Right renal cortex interstitium (tissue), 3 donors: Measurements from ENCODE around the gene SPOCK1. TPM values are rescaled to one million over a fixed set of nuclear protein-coding genes. Genes with fewer than 3 reads are reported as not detected.

ENCODE experiments used
- DNase-seq, 3 donors: peaks; one replicate each; pipeline ENCODE4 v3.0.0-alpha.2; 2013; ENCODE audit warnings: low read depth in 3 of 3, low spot score in 2 of 3
- polyA plus RNA-seq, 3 donors: library from polyadenylated mRNA; unstranded; fragments of 120-200 nt; gene quantifications; one replicate each; pipeline ENCODE4 v1.2.1, GENCODE V29; 2013; ENCODE audit not compliant: insufficient read length in 3 of 3

The SPOCK1 gene
- polyA plus RNA-seq, 3 donors = 8.2 to 9.8 (median 9.8) TPM

GRCh38 chr5:137446615-137447014 lies 52.5 kb downstream of the SPOCK1 start:
- no peak for DNase-seq

- no peak for DNase-seq
Observed at GRCh38 chr5:137446151-137446550, 53.0 kb downstream of the SPOCK1 start.

GRCh38 chr5:137442660-137443059 lies 56.5 kb downstream of the SPOCK1 start:
- no peak for DNase-seq

- DNase-seq = no peak
Observed at GRCh38 chr5:137441476-137441875, 57.6 kb downstream of the SPOCK1 start.

- DNase-seq = no peak
Observed at GRCh38 chr5:137440795-137441194, 58.3 kb downstream of the SPOCK1 start.

GRCh38 chr5:137439645-137440044 lies 59.5 kb downstream of the SPOCK1 start:
- no peak for DNase-seq

GRCh38 chr5:137438932-137439331 lies 60.2 kb downstream of the SPOCK1 start:
- no peak for DNase-seq

GRCh38 chr5:137437774-137438173 lies 61.4 kb downstream of the SPOCK1 start:
- no peak for DNase-seq

GRCh38 chr5:137433539-137433938 lies 65.6 kb downstream of the SPOCK1 start:
- DNase-seq = no peak

- DNase-seq = no peak
Observed at GRCh38 chr5:137432376-137432775, 66.8 kb downstream of the SPOCK1 start.

- no peak for DNase-seq
Observed at GRCh38 chr5:137431051-137431450, 68.1 kb downstream of the SPOCK1 start.

GRCh38 chr5:137415231-137415681 lies 83.9 kb downstream of the SPOCK1 start:
- no peak for DNase-seq

- DNase-seq = no peak
Observed at GRCh38 chr5:137414112-137414755, 84.9 kb downstream of the SPOCK1 start.

GRCh38 chr5:137412136-137412535 lies 87.0 kb downstream of the SPOCK1 start:
- DNase-seq = no peak

- DNase-seq = no peak
Observed at GRCh38 chr5:137410234-137411010, 88.7 kb downstream of the SPOCK1 start.

- DNase-seq = no peak
Observed at GRCh38 chr5:137409736-137410135, 89.4 kb downstream of the SPOCK1 start.

GRCh38 chr5:137407090-137407489 lies 92.0 kb downstream of the SPOCK1 start:
- no peak for DNase-seq

GRCh38 chr5:137405393-137405792 lies 93.7 kb downstream of the SPOCK1 start:
- no peak for DNase-seq

- DNase-seq = no peak
Observed at GRCh38 chr5:137403869-137404268, 95.3 kb downstream of the SPOCK1 start.

GRCh38 chr5:137402436-137403187 lies 96.5 kb downstream of the SPOCK1 start:
- DNase-seq = no peak

GRCh38 chr5:137401946-137402345 lies 97.2 kb downstream of the SPOCK1 start:
- no peak for DNase-seq
